ENCODE data around the gene ADCY1. TPM values are rescaled to one million over a fixed set of nuclear protein-coding genes. Genes with fewer than 3 reads are reported as not detected.

ADCY1 gene
- total and polyA plus RNA-seq, 4 donors = 21.8 to 79.2 (median 72.3) TPM

DNA sequence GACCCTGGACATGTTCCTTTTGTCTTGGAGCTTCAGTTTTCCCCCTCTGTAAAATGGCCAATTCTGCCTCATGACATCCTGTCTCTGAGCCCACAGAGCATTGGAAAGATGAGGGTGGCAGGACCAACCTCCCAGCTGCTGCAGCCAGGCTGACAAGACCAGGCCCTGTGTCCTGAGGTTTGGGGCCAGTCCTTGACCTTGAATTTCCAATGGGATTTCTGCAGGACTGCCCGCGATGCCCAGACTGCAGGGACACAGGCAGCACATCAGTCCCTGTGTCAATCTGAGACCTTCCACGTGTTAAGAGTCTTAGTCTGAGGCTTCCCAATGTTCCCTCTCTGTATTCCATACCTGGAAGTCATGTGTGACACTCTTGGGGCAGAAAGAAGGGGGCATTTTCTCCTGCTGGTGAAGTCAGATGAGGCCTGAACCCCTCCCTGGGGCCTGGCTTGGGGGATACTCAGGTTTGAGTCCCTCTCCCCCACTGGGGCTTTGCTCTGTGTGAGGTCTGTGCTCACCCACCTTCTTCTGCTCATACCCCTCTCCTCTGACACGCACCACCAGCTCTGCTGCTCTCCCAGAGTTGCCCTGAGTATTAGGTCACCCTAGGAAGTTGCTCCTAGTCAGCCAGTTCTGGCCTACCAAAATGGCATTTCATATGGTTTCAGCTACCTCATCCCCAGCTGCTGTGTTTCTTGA, 79.2 kb downstream of the ADCY1 start:
- H3K4me1 ChIP-seq (ENCODE audit: control insufficient read depth, insufficient read depth, low read length) = no peaks in the 10 kb centered on the region
- no peaks in the 10 kb centered on the region for H3K9me3 ChIP-seq (ENCODE audit: control insufficient read depth, insufficient read depth, low read length)
- no peak overlapping the region for H3K4me3 ChIP-seq (ENCODE audit: low read depth, low read length)
- H3K36me3 ChIP-seq (ENCODE audit: control insufficient read depth, insufficient read depth, low read length) = peaks cover 42% of the 10 kb centered on the region
- no peak for DNase-seq (ENCODE audit: low read depth in 4 of 6, low spot score in 6 of 6)
- 95% methylated on average over 2 of the region's 4 CpGs for WGBS (ENCODE audit: insufficient coverage)
- no peaks in the 10 kb centered on the region for H3K27me3 ChIP-seq (ENCODE audit: control insufficient read depth, insufficient read depth, low read length)
- H3K27ac ChIP-seq (ENCODE audit: low read depth, low read length) = no peak overlapping the region

DNA sequence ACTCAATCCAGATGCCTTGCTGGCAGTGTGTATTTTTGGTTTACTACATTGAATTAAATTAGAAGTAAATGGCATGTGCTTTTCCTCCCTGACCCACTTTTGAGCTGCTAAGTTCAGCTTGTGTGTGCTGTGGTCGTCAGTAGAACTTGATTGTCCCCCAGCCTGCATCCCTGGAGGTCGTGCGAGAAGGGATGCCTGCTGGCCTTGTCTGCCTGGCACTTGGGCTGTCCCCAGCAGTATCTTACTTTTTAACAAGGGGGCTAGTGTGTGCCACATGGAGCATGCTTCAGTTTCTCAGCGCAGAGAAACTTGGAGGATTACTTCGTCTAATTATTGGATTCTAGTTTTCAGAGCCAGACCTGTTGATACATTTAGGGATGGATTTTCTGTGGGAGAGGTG, 80.2 kb downstream of the ADCY1 start:
- no peak overlapping the region for H3K27ac ChIP-seq (ENCODE audit: low read depth, low read length)
- DNase-seq (ENCODE audit: low read depth in 4 of 6, low spot score in 6 of 6) = no peak
- no peaks in the 10 kb centered on the region for H3K9me3 ChIP-seq (ENCODE audit: control insufficient read depth, insufficient read depth, low read length)
- H3K36me3 ChIP-seq (ENCODE audit: control insufficient read depth, insufficient read depth, low read length) = peaks cover 46% of the 10 kb centered on the region
- WGBS (ENCODE audit: insufficient coverage) = 93% methylated on average over 3 of the region's 5 CpGs
- H3K4me1 ChIP-seq (ENCODE audit: control insufficient read depth, insufficient read depth, low read length) = peaks cover 6% of the 10 kb centered on the region
- no peaks in the 10 kb centered on the region for H3K27me3 ChIP-seq (ENCODE audit: control insufficient read depth, insufficient read depth, low read length)
- no peak overlapping the region for H3K4me3 ChIP-seq (ENCODE audit: low read depth, low read length)

DNA sequence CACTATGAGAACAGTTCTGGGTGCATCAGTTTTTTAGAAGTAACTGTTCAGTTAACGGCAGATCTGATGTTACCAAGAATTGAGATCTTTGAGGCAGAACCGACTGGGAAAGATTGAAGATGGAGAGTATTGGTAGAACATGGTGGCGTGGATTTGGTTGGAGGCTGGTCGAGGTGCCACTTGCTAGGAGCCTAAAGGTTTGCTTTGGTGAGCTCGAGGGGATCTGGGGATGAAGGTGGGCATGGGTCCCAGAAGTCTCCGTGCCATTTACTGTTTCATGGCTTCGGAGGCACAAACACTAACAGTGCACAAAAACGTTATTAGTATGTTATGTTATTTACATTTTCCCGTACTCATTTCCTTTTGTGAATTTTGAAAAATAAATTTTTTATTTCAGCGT, 81.4 kb downstream of the ADCY1 start:
- H3K4me3 ChIP-seq (ENCODE audit: low read depth, low read length) = no peak overlapping the region
- 91% methylated on average over 5 of the region's 10 CpGs for WGBS (ENCODE audit: insufficient coverage)
- H3K4me1 ChIP-seq (ENCODE audit: control insufficient read depth, insufficient read depth, low read length) = peaks cover 6% of the 10 kb centered on the region
- no peak overlapping the region for H3K27ac ChIP-seq (ENCODE audit: low read depth, low read length)
- no peaks in the 10 kb centered on the region for H3K9me3 ChIP-seq (ENCODE audit: control insufficient read depth, insufficient read depth, low read length)
- DNase-seq (ENCODE audit: low read depth in 4 of 6, low spot score in 6 of 6) = no peak
- no peaks in the 10 kb centered on the region for H3K27me3 ChIP-seq (ENCODE audit: control insufficient read depth, insufficient read depth, low read length)
- H3K36me3 ChIP-seq (ENCODE audit: control insufficient read depth, insufficient read depth, low read length) = peaks cover 46% of the 10 kb centered on the region

DNA sequence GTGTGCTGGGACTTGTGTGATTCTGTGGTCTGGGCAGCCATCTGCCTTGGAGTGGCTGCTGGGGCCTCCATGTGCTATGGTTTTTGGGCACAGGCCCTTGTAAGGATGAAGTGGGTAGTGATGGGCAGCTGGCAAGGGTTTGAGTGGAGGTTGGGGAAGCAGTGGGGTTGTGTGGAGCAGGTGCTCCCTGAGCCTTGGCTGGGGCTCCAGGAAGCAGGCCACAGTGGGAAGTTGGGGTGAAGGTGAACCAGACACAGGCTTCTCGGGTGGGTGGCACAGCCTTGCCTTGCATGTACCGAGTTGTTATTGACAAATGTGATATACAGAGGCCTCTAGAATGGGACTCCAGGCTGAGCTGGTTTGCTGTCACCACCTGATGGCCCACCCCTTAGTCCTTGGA, 82.3 kb downstream of the ADCY1 start:
- Histone ChIP-seq H3K27me3 (ENCODE audit: control insufficient read depth, insufficient read depth, low read length) (no peaks in the 10 kb centered on the region), H3K9me3 (ENCODE audit: control insufficient read depth, insufficient read depth, low read length) (no peaks in the 10 kb centered on the region), H3K4me3 (ENCODE audit: low read depth, low read length) (no peak overlapping the region), H3K36me3 (ENCODE audit: control insufficient read depth, insufficient read depth, low read length) (peaks cover 44% of the 10 kb centered on the region), H3K27ac (ENCODE audit: low read depth, low read length) (no peak overlapping the region), H3K4me1 (ENCODE audit: control insufficient read depth, insufficient read depth, low read length) (peaks cover 6% of the 10 kb centered on the region)
- no peak for DNase-seq (ENCODE audit: low read depth in 4 of 6, low spot score in 6 of 6)
- WGBS (ENCODE audit: insufficient coverage) = 85% methylated on average over 2 of the region's 2 CpGs

DNA sequence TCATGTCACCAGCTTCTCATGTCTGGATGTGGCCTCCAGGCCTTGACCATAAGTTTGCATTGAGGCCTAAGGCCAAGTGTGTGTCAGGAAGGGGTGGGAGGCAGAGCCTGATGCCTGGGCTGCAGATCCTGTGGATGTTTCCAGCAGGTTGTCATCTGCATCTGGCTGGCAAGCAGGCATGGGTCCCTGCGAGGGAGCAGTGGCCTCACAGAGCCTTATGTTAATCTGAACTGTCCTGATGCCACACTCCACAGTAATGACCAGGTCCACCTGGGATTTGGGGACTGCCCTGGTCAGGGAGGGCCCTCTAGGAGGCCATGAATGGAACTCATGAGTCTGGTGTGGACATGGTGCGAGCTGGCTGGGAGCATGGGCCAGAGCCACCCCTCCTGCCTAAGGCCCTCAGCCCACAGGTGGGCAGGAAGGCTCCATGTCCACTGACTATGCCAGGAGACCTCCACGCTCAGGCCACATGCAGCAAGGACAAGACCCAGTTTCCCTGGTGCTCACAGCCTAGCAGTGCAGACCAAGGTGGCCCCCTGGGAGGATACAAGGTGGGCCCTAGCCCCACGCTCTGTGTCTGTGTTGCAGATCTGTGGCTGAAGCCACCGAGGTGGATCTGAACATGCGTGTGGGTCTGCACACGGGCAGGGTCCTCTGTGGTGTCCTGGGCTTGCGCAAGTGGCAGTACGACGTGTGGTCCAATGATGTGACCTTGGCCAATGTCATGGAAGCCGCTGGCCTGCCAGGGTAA, 83.1 kb downstream of the ADCY1 start:
- H3K27me3 ChIP-seq (ENCODE audit: control insufficient read depth, insufficient read depth, low read length) = no peaks in the 10 kb centered on the region
- H3K4me1 ChIP-seq (ENCODE audit: control insufficient read depth, insufficient read depth, low read length) = peaks cover 6% of the 10 kb centered on the region
- H3K27ac ChIP-seq (ENCODE audit: low read depth, low read length) = no peak overlapping the region
- no peak overlapping the region for H3K4me3 ChIP-seq (ENCODE audit: low read depth, low read length)
- H3K9me3 ChIP-seq (ENCODE audit: control insufficient read depth, insufficient read depth, low read length) = no peaks in the 10 kb centered on the region
- peaks cover 50% of the 10 kb centered on the region for H3K36me3 ChIP-seq (ENCODE audit: control insufficient read depth, insufficient read depth, low read length)
- DNase-seq (ENCODE audit: low read depth in 4 of 6, low spot score in 6 of 6) = no peak
- 96% methylated on average over 11 of the region's 11 CpGs for WGBS (ENCODE audit: insufficient coverage)

DNA sequence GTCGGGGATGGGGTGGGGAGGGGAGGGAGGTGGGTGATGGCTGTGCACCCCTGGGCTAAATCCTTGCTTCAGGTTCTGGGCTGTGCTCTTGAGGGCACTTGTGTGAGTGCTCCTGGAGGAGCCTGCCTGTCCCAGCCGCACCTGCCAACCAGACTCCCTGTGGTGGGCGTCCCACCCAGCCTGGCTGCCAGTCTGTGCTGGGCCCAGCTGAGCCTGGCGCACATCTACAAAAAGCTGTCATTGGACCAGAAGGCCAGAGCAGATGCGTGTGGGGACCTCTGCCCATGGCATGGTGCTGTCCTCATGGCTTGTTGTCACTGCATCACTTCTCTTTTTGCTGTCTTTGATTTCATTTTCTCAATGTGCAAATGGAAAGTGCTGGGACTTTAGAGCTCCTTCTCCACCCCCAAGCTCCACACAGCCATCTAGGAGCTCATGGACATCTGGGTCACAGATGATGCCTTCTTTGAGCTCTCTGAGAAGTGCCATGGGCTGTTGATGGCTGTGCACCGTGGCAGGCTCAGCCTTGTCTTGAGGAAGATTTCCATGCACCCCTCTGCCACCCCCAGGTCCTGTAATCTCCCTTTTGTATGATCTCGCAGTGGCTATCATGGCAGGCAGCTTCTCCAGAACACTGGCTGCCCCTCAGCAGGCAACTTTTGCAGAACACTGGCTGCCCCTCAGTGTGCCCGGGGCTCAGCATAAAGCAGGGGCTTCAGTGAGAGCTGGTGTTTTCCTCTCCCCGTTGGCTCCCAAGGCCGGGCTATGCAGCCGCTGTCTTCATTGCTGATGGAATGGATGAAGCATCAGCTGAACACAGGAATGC, 83.9 kb downstream of the ADCY1 start:
- Histone ChIP-seq H3K36me3 (ENCODE audit: control insufficient read depth, insufficient read depth, low read length) (peaks cover 52% of the 10 kb centered on the region), H3K27me3 (ENCODE audit: control insufficient read depth, insufficient read depth, low read length) (no peaks in the 10 kb centered on the region), H3K27ac (ENCODE audit: low read depth, low read length) (no peak overlapping the region), H3K4me1 (ENCODE audit: control insufficient read depth, insufficient read depth, low read length) (peaks cover 6% of the 10 kb centered on the region), H3K9me3 (ENCODE audit: control insufficient read depth, insufficient read depth, low read length) (no peaks in the 10 kb centered on the region), H3K4me3 (ENCODE audit: low read depth, low read length) (no peak overlapping the region)
- 88% methylated on average over 11 of the region's 11 CpGs for WGBS (ENCODE audit: insufficient coverage)
- DNase-seq (ENCODE audit: low read depth in 4 of 6, low spot score in 6 of 6) = no peak

DNA sequence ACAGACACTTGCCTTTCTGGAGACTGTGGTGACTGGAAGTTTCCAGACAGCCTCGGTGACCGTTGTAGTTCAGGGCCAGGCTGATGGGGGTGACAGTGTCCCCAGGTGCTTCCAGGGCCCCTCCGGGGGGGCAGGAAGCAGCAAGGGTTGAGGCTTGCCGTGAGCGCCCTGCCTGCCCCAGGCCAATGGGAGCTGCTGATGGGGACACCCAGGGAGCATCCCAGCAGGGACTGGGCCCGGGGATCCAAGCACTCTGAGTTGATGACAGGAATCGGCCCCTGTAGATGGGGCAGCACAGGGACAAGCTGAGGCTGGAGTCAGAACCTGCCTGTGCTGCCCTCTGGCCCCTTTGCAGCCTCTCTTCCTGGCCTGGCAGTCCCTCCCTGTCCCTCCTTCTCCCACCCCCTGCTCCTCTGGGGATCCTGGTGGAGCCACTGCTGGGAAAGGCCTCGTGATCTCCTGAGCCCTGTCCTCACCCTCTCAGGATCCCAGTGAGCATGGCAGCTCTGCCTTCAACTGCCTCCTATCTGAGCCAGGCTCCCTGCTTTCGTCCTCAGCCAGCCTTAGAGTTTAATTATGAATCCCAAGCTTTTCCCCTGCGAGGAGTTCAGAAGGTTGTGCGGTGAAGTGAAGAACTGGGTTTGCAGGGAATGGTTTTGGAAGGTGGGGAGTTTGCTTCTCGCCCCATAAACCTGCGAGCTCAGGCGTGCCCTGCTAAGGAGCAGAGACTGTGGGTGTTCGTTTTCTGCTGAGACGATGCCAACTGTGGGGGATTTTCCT, 84.7 kb downstream of the ADCY1 start:
- Histone ChIP-seq H3K36me3 (ENCODE audit: control insufficient read depth, insufficient read depth, low read length) (peaks cover 53% of the 10 kb centered on the region), H3K27me3 (ENCODE audit: control insufficient read depth, insufficient read depth, low read length) (no peaks in the 10 kb centered on the region), H3K9me3 (ENCODE audit: control insufficient read depth, insufficient read depth, low read length) (no peaks in the 10 kb centered on the region), H3K4me3 (ENCODE audit: low read depth, low read length) (no peak overlapping the region), H3K4me1 (ENCODE audit: control insufficient read depth, insufficient read depth, low read length) (peaks cover 6% of the 10 kb centered on the region), H3K27ac (ENCODE audit: low read depth, low read length) (no peak overlapping the region)
- WGBS (ENCODE audit: insufficient coverage) = 87% methylated on average over 15 of the region's 16 CpGs
- DNase-seq (ENCODE audit: low read depth in 4 of 6, low spot score in 6 of 6) = peak in 1 of 6 donors; percentile 46

DNA sequence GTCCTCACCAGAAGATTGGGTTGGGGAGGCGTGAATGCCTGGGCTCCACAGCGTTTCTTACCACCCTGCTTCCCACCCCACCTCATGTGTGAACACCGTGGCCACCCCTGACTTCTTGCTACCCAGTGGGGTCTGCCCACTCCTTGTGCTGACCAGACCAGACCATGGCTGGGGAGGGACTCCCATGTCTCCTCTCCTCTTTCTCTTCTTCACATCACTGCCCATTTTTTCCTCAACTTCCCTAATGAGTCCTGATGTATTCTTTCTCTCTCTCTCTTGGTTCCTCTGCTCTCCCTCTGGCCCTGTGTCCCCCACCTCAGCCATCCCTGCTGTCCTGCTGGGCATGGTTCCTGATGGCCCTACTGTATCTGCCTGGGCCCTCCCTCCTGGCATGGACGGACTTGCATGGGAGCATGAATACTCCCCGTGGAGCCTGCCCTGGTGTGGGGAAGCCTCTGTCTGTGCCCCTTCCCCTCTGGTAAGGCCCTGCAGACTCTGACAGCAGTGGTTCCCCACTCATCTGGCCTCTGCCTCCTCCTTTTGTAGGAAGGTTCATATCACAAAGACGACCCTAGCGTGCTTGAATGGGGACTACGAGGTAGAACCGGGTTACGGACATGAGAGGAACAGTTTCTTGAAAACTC, 85.5 kb downstream of the ADCY1 start:
- Histone ChIP-seq H3K9me3 (ENCODE audit: control insufficient read depth, insufficient read depth, low read length) (no peaks in the 10 kb centered on the region), H3K27ac (ENCODE audit: low read depth, low read length) (no peak overlapping the region), H3K4me3 (ENCODE audit: low read depth, low read length) (no peak overlapping the region), H3K36me3 (ENCODE audit: control insufficient read depth, insufficient read depth, low read length) (peaks cover 53% of the 10 kb centered on the region), H3K27me3 (ENCODE audit: control insufficient read depth, insufficient read depth, low read length) (no peaks in the 10 kb centered on the region), H3K4me1 (ENCODE audit: control insufficient read depth, insufficient read depth, low read length) (peaks cover 6% of the 10 kb centered on the region)
- no peak for DNase-seq (ENCODE audit: low read depth in 4 of 6, low spot score in 6 of 6)
- 91% methylated on average over 6 of the region's 10 CpGs for WGBS (ENCODE audit: insufficient coverage)

Measured in spinal cord (tissue), 10 donors.